Stimulated activated CD8-positive, alpha-beta memory T cell treated with anti-CD3 and anti-CD28 coated beads, Interleukin-2, amount 100 ng/mL, for 1 hour (primary cell): ENCODE measurements around the gene NAALADL2.

Source experiments
- DNase-seq, 2 donors: peaks; one replicate each; pipeline ENCODE4 v3.0.0-alpha.2; 2020; ENCODE audit warnings: low read depth in 2 of 2

The NAALADL2 gene

GRCh38 chr3:175307642-175308041 is 448.5 kb downstream of the NAALADL2 start:
- DNase-seq = no peak

GRCh38 chr3:175308097-175308496 is 449.0 kb downstream of the NAALADL2 start:
- no peak for DNase-seq

DNA sequence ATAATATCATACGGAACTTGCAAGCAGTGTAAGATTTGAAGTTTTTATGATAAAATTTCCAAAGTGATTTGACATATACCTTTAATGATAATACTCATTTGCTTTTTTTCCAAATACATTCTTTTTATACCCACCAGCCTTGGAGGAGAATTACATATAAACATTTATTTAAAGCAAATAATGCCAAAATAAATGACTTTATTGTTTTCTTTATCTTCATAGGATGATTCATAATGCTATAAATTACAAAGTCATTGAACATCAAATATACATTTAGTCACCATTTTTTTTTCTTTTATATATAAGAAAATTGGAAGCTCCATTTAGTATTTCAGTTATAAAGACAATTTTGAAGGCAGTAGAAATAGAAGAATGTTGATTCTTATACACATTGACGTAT is 450.9 kb downstream of the NAALADL2 start:
- DNase-seq = no peak

DNA sequence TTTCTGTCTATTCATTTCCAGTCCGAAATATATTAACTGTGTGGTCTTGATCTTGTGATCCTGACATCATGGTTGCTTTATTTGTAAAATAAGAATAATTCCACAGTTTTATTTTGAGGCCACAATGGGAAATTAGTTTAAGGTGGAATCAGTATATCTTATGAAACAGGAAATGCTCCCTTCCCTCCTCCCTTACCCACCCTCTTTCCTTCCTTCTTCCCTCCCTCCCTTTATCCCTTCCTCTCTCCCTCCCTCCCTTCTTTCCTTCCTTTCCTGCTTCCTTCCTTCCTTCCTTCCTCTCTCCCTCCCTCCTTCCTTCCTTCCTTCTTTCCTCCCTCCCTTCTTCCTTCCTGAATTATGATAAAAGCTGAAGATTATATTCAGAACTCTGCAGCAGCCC is 452.3 kb downstream of the NAALADL2 start:
- DNase-seq = no peak

GRCh38 chr3:175311946-175312345 is 452.8 kb downstream of the NAALADL2 start:
- DNase-seq = no peak

GRCh38 chr3:175312791-175313190 is 453.7 kb downstream of the NAALADL2 start:
- no peak for DNase-seq

DNA sequence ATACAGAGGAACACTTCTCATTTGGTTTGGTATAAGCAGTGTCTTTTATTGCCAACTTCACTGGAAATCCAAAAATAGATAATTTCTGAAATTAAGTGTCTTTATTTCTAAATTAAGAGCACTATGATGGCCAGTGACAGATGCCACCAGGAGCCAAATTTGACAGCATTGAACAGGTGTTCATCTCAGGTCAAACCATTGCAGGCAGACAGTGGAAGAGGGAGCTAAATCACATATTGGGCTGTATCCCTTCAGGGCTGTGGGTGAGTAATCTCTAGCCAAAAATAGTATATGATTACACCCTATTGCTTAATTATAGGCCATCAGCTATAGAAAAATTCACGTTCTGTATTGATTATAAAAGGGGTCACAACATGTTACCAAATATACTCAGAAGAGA is 457.7 kb downstream of the NAALADL2 start:
- no peak for DNase-seq

DNA sequence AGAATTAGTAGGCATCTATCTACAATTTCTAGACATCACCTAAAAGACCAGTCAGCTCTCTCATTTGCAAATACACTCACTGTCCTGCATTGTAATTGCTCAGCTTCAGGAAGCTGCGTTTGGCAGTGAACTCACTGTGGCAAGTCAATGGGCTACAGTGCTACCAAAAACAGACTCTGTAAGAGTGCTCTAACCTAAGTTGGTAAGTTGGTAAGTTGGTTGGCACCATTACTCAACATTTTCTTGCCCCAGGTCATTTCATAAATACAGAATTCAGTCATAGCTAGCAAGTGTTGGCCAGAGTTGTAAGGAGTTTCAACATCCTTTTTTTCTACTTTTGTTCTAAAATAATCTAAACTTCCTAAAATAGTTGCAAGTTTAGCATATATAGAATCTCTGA is 466.3 kb downstream of the NAALADL2 start:
- DNase-seq = no peak

DNA sequence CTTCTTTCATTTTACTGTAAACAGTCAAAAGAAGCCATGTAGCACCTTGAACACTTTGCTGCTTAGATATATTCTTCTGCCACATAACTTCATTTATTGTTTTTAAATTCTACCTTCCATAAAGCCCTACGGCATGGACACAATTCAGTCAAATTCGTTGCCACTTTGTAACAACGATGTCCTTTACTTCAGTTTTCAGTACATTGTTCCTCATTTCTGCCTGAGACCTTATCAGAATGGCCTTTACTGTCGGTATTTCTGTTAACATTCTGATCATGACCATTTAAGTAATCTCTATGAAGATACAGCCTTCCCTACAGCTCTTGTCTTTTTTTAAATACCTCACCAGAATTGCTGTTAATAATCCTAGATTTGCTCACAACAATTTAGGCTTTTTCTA is 466.9 kb downstream of the NAALADL2 start:
- no peak for DNase-seq

- DNase-seq = no peak
Measured at GRCh38 chr3:175329373-175329772, 470.2 kb downstream of the NAALADL2 start.

GRCh38 chr3:175335229-175335628 is 476.1 kb downstream of the NAALADL2 start:
- no peak for DNase-seq

- DNase-seq = no peak
Measured at GRCh38 chr3:175336406-175337133, 477.4 kb downstream of the NAALADL2 start.

DNA sequence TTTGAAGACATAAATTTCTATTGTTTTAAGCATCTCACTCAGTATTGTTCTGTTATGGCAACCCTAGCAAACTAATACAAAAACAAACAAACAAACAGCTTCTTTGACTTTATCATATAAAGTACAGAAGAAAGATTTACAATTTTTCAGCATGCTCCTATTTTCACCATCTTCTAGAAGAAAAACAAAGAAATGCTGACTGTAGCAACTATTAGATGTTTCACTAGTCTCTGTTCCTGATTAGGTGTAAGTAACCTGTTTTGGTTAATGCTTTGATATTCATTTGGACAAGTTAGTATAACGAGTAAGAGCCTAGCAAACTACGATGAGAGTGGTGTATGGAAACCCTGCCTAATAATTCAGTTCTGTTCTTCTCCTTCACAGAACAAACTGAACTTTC is 478.5 kb downstream of the NAALADL2 start:
- DNase-seq = no peak

DNA sequence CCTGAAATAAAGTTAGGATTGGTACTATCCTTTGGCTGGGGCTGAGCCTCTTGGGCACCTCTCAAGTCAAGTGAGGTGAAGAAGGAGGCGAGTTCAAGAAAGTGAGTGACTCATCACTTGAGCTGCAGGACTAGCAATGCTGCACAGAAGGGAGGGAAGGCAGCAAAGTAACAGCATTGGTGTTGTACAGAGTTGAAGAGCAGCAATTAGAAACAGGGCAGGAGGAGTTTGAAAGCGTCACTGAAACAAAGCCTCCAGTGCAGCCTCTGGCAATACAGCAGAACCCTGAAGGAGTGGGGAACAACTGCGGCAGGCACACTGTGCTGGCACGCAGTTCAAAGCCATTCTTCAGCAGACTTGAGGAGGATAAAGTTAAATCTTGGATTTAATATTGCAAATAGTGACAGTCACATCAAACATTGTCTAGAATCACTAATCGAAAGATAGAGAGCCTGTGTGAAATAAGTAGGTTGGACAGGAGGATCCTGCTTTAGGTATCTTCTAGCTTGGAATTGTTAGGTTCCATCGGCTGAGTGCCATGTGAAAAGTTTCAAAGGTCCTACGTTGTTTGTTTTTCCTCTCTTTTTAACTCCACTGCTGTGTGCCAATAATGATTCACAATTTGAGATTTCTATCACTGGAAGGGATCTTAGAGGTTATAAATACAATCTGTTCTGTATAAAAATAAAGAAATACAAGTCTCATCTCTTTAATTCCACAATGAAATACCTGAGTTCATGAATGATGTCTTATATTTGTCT is 479.8 kb downstream of the NAALADL2 start:
- no peak for DNase-seq

DNA sequence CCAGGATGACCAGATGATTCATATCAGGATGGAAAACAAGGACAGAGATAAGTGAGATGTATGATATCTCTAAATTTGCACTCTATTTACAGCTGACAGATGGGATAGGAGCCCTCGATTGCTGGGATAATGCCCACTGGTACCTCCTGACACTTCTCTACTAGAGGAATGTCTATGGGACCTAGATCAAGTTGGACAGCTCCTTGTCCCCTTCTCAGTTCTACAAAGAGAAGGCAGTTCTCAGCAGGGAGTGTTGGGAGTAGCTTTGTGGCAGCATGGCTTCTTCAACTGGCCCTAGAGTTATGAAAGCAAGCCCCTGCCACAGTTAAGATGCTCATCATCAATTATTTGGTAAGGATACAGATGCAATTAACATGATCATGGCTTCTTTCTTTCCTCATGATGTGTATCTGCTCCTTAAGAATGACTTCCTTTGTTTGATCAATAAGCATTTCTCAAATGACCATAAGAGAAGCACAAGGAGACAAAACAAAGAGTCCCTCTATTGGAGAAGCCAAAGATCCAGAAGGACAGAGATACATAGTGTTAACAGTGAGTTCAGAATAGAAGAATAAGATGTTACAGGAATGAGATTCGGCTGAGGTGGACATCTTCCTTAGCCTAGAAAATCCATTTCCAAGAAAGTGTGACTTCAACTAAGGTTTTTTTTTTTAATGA is 481.3 kb downstream of the NAALADL2 start:
- DNase-seq = no peak

- DNase-seq = no peak
Measured at GRCh38 chr3:175342196-175342595, 483.1 kb downstream of the NAALADL2 start.

DNA sequence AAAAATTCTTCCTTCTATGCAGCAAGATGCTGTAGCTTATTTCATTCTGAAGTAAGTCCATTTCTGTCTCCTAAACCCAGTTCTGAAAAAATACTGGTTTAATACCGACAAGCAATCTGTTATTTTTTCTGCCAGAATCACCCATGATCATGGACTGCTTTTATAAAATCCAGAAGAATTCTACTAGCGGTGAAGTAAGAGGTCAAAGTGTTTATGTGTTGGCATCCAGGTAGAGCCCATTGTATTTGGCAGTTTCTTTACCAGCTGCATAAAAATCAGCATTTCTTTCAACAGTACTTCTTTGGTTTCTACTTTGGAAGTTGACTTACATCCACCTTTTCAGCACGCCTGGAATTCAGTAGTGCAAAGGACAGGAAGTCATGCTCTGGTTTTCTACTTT is 484.8 kb downstream of the NAALADL2 start:
- no peak for DNase-seq

DNA sequence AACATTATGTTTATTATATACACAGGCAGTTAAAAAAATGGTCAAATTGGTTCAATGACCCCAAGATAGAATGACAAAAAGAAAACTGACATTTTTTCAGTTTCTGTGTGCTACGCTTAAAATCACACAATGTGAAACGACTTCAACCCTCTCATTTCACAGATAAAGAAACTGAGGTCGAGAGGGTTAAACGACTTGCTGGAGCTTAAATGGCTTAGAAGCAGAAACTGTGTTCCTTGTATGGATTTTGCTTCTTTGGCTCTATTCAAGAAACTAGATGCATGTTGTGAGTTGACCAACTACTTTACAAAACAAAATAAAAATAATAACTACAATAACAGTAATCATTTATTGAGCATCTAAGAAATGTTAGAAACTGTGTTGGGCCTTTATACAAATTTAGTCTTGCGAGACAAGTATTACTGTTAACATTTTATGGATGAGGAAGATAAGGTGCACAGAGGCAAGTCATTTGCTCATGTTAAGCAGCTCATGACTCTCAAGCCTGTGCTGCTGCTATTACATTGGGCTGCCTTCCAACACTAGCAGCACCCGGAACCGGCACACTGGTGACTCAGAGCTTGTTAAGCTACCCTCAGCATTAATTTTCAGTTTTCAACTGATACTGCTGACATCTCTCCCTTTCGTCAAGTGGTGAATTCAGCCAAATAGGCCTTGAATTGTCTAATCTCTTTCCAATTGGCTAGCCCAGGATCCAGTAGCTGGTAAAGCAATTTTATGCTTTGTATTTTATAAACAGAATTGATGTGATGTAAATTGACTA is 487.6 kb downstream of the NAALADL2 start:
- DNase-seq = no peak

- DNase-seq = no peak
Measured at GRCh38 chr3:175349168-175349567, 490.0 kb downstream of the NAALADL2 start.

DNA sequence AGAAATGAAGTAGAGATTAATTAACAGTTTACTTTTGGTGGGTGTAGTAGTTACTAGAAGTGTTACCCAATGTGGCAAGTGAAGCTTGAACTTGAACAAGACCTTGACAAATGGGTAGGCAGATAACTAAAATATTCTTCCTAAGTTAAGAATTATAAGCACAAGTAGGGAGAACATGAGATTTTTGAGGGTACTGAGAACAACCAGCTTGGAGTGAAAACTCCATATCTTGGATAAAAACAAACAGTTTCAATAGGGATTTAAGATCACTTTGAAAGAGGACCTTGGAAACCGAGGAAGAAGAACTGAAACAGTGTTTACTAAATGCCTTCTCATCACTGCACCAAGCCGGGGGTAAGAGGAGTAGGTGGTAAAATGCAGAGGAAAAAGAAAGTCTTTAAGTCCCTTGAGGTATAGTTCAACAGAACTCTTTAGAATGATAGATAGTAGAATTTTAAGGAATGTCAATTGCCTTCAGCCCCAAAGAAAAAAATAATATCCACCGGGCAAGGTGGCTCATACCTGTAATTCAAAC is 496.7 kb downstream of the NAALADL2 start:
- no peak for DNase-seq

DNA sequence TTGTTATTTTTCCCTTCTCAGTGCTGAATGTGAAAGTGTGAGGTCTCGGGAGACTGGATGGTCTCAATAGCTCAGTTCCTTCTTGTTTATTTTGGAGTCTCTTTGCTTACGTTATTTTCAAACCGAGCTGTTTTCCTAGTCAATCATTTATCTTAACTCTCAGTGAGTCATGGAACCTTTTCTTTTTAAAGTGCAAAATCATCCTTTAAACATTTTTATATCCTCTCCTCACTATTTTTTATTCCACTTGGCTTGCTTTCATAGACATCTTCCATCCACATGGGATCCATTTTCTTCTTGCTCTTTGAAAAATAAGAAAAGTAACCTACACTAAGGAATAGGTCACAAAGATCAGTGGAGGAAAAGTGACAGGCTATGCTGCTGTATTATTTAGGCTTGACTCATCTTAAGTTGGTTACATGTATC is 497.8 kb downstream of the NAALADL2 start:
- DNase-seq = no peak

- no peak for DNase-seq
Measured at GRCh38 chr3:175357758-175358157, 498.6 kb downstream of the NAALADL2 start.
